Smooth muscle cell (in vitro differentiated cells): ENCODE measurements around the gene LRP1-AS. TPM values are rescaled to one million over a fixed set of nuclear protein-coding genes. Genes with fewer than 3 reads are reported as not detected.

Source experiments
- DNase-seq: peaks from one replicate; lab custom pipeline; 2025; ENCODE audit not compliant: unreplicated experiment; lab: John Stamatoyannopoulos, UW
- H2AFZ ChIP-seq: fragments of 200-600 bp; sonication (generic); 2 replicates; pipeline ENCODE4 v1.6.0; 2016; ENCODE audit warnings: antibody characterized with exemption, low read depth, mild to moderate bottlenecking
- H3F3A ChIP-seq: fragments of 200-600 bp; sonication (generic); 2 replicates; pipeline ENCODE4 v1.6.0; 2017; ENCODE audit warnings: antibody characterized with exemption, low read depth
- H3K27ac ChIP-seq: fragments of 200-600 bp; sonication (generic); 2 replicates; pipeline ENCODE4 v1.5.1; 2016; ENCODE audit warnings: low read depth, mild to moderate bottlenecking
- H3K27me3 ChIP-seq: fragments of 200-600 bp; sonication (generic); 2 replicates; pipeline ENCODE4 v1.6.1; 2016; ENCODE audit warnings: low read depth, mild to moderate bottlenecking
- H3K36me3 ChIP-seq: fragments of 200-600 bp; sonication (generic); 2 replicates; pipeline ENCODE4 v1.5.1; 2016; ENCODE audit warnings: low read depth
- H3K4me1 ChIP-seq: fragments of 200-600 bp; sonication (generic); 2 replicates; pipeline ENCODE4 v1.5.1; 2016; ENCODE audit warnings: low read depth
- H3K4me2 ChIP-seq: fragments of 200-600 bp; sonication (generic); 2 replicates; pipeline ENCODE4 v1.6.0; 2016; ENCODE audit warnings: mild to moderate bottlenecking
- H3K4me3 ChIP-seq: fragments of 200-600 bp; sonication (generic); 2 replicates; pipeline ENCODE4 v1.5.1; 2016; ENCODE audit warnings: mild to moderate bottlenecking
- H3K79me2 ChIP-seq: fragments of 200-600 bp; sonication (generic); 2 replicates; pipeline ENCODE4 v1.6.0; 2016; ENCODE audit warnings: low read depth, mild to moderate bottlenecking
- H3K9ac ChIP-seq: fragments of 200-600 bp; sonication (generic); 2 replicates; pipeline ENCODE4 v1.6.0; 2016; ENCODE audit warnings: low read depth
- H3K9me3 ChIP-seq: fragments of 200-600 bp; sonication (generic); replicated peaks from 2 replicates; pipeline ENCODE4 v1.5.1; 2016; ENCODE audit warnings: low read depth
- H4K20me1 ChIP-seq: fragments of 200-600 bp; sonication (generic); 2 replicates; pipeline ENCODE4 v1.6.0; 2016; ENCODE audit warnings: low read depth
- WGBS: methylation state at CpG from one replicate; pipeline ENCODE4 v1.1.7; 2016; ENCODE audit warnings: low lambda C conversion rate; 5-methylcytosine and 5-hydroxymethylcytosine counted together
- polyA plus RNA-seq: library from polyadenylated mRNA; unstranded; fragments of >200 nt; fragmentation: Nextera tagmentation; extraction: Ambion mirVana; gene quantifications from 2 replicates; pipeline ENCODE4 v1.2.1, GENCODE V29; 2016
- total RNA-seq: library from RNA; depleted of rRNA; stranded (reverse); fragments of >200 nt; gene quantifications from 2 replicates; pipeline ENCODE4 v1.2.3, GENCODE V29; 2014
- TF ChIP-seq, protein P1 (sequence below): fragments of 200-600 bp; sonication (generic); IDR thresholded peaks from 2 replicates; pipeline ENCODE4 v1.5.1; 2017; ENCODE audit warnings: borderline replicate concordance, mild to moderate bottlenecking, antibody characterized with exemption; ENCODE audit not compliant: insufficient read depth, poor library complexity, severe bottlenecking

The LRP1-AS gene
- total and polyA plus RNA-seq, 2 experiments from 2014 or later = not detected

DNA sequence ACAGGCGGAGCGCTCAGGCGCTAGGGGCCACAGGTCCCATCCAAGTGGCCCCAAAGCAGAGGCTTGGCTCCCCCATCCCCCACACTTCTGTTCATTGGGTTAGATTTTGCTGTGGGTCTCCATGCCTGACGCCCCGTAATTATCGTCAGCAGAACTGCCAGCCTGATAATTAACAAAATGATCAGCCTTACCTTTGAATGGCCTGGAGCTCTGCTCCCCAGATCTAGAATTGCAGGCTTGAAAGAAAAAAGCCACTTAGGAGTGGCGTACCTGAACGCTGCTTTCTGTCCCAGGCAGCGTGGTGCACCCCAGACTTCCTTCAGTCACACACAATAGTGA lies 28.7 kb upstream of the LRP1-AS start:
- Histone ChIP-seq H3F3A (no peaks in the 10 kb centered on the region), H3K4me2 (no peak overlapping the region), H3K9me3 (no peaks in the 10 kb centered on the region), H3K27ac (no peak overlapping the region), H3K79me2 (no peaks in the 10 kb centered on the region), H3K4me1 (no peaks in the 10 kb centered on the region), H2AFZ (no peak overlapping the region), H3K27me3 (no peaks in the 10 kb centered on the region), H3K9ac (no peak overlapping the region), H3K4me3 (no peak overlapping the region), H4K20me1 (peaks cover 78% of the 10 kb centered on the region), H3K36me3 (no peaks in the 10 kb centered on the region)
- TF ChIP-seq, protein P1, sequence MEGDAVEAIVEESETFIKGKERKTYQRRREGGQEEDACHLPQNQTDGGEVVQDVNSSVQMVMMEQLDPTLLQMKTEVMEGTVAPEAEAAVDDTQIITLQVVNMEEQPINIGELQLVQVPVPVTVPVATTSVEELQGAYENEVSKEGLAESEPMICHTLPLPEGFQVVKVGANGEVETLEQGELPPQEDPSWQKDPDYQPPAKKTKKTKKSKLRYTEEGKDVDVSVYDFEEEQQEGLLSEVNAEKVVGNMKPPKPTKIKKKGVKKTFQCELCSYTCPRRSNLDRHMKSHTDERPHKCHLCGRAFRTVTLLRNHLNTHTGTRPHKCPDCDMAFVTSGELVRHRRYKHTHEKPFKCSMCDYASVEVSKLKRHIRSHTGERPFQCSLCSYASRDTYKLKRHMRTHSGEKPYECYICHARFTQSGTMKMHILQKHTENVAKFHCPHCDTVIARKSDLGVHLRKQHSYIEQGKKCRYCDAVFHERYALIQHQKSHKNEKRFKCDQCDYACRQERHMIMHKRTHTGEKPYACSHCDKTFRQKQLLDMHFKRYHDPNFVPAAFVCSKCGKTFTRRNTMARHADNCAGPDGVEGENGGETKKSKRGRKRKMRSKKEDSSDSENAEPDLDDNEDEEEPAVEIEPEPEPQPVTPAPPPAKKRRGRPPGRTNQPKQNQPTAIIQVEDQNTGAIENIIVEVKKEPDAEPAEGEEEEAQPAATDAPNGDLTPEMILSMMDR = no peak
- WGBS = 87% methylated on average over 9 of the region's 9 CpGs
- no peak for DNase-seq

DNA sequence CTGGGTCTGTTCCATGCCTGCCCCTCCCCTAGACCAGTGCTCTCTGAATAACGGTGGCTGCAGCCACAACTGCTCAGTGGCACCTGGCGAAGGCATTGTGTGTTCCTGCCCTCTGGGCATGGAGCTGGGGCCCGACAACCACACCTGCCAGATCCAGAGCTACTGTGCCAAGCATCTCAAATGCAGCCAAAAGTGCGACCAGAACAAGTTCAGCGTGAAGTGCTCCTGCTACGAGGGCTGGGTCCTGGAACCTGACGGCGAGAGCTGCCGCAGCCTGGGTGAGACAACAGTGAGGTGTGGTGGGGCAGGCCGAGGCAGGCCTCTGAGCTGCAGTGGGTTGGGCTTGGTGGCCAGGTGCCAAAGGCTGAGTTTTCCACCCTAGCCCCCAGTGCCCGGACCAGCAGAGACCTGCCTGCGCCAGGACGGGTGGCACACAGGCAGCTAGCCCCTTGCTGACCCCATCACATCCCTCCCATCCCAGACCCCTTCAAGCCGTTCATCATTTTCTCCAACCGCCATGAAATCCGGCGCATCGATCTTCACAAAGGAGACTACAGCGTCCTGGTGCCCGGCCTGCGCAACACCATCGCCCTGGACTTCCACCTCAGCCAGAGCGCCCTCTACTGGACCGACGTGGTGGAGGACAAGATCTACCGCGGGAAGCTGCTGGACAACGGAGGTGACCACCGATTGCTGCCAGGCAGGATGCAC lies 28.2 kb upstream of the LRP1-AS start:
- H2AFZ ChIP-seq = no peak overlapping the region
- H3F3A ChIP-seq = no peaks in the 10 kb centered on the region
- H3K9ac ChIP-seq = no peak overlapping the region
- H3K4me2 ChIP-seq = no peak overlapping the region
- no peaks in the 10 kb centered on the region for H3K9me3 ChIP-seq
- H3K27ac ChIP-seq = no peak overlapping the region
- no peaks in the 10 kb centered on the region for H3K79me2 ChIP-seq
- TF ChIP-seq, protein P1 = peak; percentile 71
- H3K4me3 ChIP-seq = no peak overlapping the region
- H3K4me1 ChIP-seq = no peaks in the 10 kb centered on the region
- peaks cover 78% of the 10 kb centered on the region for H4K20me1 ChIP-seq
- 70% methylated on average over 29 of the region's 29 CpGs for WGBS
- peak; percentile 14 for DNase-seq
- H3K27me3 ChIP-seq = no peaks in the 10 kb centered on the region
- no peaks in the 10 kb centered on the region for H3K36me3 ChIP-seq

DNA sequence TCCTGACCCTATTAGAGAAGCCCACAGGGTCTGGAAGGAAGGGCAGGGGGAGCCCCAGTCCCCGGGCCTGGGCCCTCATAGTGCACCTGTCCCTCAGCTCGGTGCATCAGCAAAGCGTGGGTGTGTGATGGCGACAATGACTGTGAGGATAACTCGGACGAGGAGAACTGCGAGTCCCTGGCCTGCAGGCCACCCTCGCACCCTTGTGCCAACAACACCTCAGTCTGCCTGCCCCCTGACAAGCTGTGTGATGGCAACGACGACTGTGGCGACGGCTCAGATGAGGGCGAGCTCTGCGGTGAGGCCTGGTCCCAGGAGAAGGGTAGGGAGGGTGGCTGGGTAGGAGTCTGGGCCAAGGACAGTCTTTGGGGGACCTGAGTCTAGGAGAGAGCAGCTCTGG lies 26.3 kb upstream of the LRP1-AS start:
- Histone ChIP-seq H3K27me3 (no peaks in the 10 kb centered on the region), H3F3A (no peaks in the 10 kb centered on the region), H3K4me3 (no peak overlapping the region), H3K9me3 (no peaks in the 10 kb centered on the region), H2AFZ (no peak overlapping the region), H3K4me2 (no peak overlapping the region), H3K9ac (no peak overlapping the region), H4K20me1 (peaks cover 91% of the 10 kb centered on the region), H3K27ac (no peak overlapping the region), H3K36me3 (no peaks in the 10 kb centered on the region), H3K4me1 (no peaks in the 10 kb centered on the region), H3K79me2 (no peaks in the 10 kb centered on the region)
- 97% methylated on average over 14 of the region's 14 CpGs for whole genome bisulfite sequencing
- DNase-seq = no peak
- TF ChIP-seq, protein P1 = no peak

DNA sequence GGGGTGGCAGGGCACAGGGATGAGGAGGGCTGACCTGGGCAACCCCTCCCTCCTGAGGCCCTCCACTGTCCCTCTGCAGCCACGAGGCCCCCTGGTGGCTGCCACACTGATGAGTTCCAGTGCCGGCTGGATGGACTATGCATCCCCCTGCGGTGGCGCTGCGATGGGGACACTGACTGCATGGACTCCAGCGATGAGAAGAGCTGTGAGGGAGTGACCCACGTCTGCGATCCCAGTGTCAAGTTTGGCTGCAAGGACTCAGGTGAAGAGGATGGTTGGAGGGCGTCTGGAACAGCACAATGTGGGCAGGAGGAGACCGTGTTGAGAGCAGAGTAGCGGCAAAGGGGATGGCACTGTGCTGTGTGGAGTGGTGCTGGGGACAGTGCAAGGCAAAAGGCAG lies 25.7 kb upstream of the LRP1-AS start:
- H3K27me3 ChIP-seq = no peaks in the 10 kb centered on the region
- no peaks in the 10 kb centered on the region for H3F3A ChIP-seq
- no peaks in the 10 kb centered on the region for H3K79me2 ChIP-seq
- TF ChIP-seq, protein P1 = peak; percentile 46
- peaks cover 87% of the 10 kb centered on the region for H4K20me1 ChIP-seq
- 78% methylated on average over 11 of the region's 11 CpGs for WGBS
- no peak overlapping the region for H3K4me3 ChIP-seq
- H3K4me1 ChIP-seq = no peaks in the 10 kb centered on the region
- H3K9me3 ChIP-seq = no peaks in the 10 kb centered on the region
- H3K36me3 ChIP-seq = no peaks in the 10 kb centered on the region
- H3K9ac ChIP-seq = no peak overlapping the region
- no peak overlapping the region for H2AFZ ChIP-seq
- no peak for DNase-seq
- no peak overlapping the region for H3K27ac ChIP-seq
- H3K4me2 ChIP-seq = no peak overlapping the region
